Activated CD4-positive, alpha-beta T cell treated with anti-CD3 and anti-CD28 coated beads for 48 hours (primary cell): Measurements from ENCODE around the gene ST14.

ENCODE experiments used
- DNase-seq: peaks from one replicate; pipeline ENCODE4 v3.0.0-alpha.2; 2020

The ST14 gene

DNA sequence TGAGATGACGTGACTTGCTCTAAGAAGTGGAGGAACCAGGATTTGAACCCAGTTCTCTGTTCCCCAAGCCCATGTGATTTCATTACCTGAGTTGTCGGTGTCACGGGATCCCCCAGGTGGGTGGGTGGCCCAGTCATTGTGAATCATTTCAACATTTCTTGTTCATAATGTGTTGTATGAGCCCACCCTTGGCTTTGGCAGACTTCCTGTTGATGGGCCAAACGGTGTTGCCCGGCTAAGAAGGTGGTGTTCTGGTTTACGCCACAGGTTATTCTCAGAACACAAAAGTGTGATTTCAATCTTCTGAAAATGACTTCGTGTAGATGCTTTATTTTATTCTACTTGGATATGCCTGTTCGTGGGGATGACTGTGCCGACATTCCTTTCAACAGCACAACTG lies 21.6 kb upstream of the ST14 start:
- DNase-seq: no peak

DNA sequence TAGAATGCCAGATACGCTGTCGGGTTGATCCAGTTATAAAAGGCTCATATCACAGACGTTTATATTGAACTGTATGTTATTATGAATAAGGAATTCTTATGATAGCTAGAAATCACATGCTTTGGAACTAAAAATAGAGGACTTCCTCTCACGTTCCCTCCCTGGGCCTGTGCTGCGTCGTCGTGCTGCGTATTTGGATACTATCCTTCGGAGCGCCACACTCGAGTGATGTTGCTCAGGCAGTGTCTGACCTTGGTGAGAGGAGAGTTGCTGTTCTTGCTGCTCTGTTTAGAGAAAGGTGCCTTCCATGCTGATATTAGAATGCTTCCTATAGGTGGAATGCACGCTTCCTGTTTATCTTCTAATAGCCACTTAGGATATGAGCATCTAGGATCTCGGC lies 20.2 kb upstream of the ST14 start:
- no peak for DNase-seq

DNA sequence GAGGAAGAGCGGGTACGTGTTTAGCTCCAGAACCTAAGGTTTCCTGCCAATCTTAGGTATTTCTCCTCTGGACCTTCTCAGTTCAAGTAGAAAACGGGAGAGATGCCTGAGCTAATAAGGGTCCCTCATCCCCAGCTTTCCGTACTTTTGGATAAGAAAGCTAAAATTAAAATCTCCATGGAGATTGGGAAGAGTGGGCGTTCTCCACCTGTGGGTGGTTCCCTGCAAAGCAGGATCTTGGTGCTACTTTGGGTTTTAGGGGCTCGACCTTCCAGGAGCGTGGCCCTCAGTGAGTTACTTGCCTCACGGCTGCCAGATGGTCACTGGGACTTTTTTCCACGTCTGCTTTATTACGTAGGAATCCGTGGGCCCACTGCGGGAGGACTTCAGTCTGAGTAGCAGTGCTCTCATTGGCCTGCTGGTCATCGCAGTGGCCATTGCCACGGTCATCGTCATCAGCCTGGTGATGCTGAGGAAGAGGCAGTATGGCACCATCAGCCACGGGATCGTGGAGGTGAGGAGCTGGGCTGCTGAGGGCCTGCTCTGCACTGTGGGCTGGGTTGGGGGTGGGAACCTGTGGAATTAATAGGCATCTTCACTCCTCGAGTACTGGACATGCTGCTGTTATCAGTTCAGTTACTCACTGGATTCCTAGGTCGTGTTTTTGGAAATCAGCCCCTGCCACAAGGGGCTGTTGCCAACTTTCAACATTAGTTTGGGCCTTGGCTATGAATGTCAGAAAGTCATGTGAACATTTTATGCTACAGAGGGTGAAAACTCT lies 17.8 kb upstream of the ST14 start:
- DNase-seq: no peak

DNA sequence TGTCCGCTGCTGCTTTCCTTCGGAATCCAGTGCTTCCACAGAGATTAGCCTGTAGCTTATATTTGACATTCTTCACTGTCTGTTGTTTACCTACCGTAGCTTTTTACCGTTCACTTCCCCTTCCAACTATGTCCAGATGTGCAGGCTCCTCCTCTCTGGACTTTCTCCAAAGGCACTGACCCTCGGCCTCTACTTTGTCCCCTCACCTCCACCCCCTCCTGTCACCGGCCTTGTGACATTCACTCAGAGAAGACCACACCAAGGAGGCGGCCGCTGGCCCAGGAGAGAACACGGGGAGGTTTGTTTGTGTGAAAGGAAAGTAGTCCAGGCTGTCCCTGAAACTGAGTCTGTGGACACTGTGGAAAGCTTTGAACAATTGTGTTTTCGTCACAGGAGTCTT lies 15.4 kb upstream of the ST14 start:
- DNase-seq: no peak

DNA sequence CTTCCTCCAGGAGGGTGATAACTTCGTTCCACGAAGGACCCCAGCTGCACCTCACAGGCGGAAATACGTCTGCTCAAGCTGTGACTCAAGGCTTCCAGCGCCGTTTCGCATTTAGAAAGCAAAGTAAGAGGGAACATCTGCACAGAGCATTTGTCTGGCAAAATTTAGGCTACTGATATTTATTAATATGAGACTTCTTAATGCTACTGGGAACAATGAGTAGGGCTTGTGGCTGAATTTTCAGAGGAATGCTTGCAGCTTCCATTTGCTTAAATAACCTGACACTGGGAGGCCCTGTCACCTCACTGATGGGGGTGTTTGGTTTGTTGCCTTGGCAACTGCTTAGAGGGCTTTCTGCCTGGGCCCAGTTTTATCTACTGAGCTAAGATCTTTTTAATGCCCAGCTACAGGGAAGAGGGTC lies 14.7 kb upstream of the ST14 start:
- no peak for DNase-seq

DNA sequence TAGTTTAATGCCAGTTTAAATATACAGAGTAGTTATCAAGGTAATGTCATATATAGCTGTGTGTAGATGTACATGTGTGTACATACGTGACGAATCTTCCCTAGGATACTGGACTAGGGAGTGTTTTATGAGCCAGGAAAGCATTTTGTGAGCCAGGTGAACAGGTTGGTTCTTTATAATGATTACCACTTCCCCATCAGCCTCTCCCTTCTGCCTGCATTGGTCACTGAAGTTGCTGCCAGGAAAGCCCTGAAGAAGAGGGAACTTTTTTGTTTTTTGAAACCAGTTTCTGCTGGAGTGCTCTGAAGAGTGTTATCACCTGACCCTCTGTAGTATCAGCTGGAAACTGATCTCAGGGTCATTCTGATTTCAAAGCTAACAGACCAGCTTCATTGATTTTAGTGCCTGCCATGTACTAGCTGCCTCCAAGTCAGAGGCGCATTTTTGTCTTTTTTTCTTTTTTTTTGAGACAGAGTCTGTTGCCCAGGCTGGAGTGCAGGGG lies 14.2 kb upstream of the ST14 start:
- DNase-seq: no peak

DNA sequence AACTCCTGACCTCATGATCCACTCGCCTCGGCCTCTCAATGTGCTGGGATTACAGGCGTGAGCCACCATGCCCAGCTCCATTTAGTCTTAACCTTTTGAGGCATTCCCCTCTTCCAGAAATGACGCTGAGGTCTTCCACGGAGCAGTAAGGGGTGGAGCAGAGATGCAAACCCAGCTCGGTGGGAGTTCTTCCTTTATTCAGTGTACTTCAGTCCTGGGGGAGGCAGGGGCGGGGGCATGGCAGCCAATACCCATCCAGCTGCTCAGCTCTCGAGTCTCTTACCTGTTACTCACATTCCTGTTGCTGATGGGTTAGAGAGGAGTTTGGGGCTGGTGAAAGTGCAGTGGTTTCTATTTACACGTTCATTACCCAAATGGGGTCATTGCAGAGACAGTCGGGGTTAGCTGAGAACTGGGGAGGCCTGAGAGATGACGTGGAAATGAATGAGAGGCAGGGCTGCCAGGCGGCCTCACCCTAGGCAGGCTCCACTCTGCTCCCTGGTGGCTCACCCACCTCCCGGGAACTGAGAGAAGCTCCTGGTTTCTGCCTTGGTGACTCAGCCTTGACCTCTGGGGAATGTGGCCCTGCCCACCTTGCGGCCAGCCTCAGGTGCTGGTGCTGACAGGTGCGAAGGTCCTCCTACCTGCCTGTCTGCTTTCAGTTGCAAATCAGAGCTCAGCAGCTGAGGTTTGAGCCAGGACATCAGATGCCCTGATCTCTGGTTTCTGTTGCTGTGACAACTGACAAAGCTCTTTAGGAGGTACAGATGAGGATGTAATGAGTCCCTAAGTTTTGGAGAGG lies 13.4 kb upstream of the ST14 start:
- DNase-seq: no peak

DNA sequence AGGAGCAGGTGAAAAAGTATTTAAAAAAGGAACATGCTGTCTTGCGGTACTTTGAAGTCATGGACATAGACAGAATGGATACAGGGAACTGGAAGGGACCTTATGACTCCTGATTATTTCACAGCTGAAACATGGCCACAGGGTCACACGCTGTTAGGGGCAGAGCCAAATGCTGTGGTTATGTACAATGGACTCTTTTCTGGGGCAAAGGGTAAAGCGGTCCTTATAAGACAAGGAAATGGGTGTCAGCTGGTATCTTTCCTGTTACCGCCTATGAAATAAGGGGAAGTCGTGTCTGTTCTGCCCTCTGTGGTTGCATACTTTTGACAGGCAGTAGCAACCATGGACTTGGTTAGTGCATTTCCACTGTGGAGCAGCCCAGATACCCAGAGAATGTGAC lies 12.8 kb upstream of the ST14 start:
- DNase-seq: no peak

DNA sequence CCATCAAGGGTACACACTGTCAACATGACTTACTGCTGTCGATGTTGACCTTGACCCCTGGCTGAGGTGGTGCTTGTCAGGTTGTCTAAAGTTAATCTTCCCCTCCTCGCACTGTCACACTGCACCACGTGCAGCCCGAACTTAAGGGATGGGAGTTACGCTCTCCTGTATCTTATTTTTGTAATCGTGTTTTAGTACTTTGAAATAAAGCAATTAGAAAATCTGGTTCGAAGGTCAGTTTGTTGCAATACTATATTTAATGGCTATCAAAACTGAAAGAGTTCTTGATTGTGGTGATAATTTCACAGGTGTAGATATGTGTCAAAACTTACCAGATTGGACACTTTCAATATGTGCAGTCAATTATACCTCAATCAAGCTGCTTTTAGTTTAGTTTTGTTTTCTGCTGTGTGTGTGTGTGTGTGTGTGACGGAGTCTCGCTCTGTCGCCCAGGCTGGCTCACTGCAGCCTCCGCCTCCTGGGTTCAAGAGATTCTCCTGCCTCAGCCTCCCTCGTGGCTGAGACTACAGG lies 10.7 kb upstream of the ST14 start:
- no peak for DNase-seq

DNA sequence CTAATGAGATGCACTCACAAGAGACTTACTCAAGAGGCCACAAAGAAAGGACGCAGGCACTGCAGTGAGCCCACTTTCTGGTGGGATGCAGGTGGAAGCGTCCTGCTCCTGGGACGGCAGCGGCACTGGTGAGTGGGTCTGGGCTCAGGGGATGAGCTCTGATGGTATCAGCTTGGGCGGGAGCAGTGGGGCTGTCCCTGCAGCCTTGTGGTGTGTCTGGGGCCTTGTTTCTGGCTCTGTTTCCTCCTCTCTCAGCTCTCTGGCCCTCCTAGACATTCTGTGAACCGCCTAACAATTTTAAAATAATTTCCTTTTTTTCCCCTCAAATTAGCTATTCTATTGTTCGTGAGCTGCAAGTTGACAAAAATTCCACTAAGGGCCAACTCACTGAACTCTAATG lies 8.8 kb upstream of the ST14 start:
- DNase-seq: no peak

DNA sequence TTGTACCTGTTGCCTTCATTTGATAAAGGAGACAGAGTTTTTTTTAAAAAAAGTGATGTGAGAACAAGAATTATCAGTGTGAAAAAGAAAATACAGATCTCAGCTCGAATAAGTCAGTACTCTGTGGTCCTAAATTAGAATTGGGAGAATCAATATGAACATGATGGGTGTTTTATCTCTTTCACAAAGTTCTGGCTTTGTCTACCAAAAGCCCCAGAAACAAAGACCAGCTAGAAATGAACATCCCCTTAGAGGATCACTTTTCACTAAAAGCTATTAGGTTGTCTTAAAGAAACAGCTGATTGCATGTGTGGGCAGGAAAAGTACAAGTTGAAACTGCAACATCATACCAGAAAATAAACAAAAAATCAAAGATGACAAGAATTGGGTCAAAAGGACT lies 8.4 kb upstream of the ST14 start:
- no peak for DNase-seq

DNA sequence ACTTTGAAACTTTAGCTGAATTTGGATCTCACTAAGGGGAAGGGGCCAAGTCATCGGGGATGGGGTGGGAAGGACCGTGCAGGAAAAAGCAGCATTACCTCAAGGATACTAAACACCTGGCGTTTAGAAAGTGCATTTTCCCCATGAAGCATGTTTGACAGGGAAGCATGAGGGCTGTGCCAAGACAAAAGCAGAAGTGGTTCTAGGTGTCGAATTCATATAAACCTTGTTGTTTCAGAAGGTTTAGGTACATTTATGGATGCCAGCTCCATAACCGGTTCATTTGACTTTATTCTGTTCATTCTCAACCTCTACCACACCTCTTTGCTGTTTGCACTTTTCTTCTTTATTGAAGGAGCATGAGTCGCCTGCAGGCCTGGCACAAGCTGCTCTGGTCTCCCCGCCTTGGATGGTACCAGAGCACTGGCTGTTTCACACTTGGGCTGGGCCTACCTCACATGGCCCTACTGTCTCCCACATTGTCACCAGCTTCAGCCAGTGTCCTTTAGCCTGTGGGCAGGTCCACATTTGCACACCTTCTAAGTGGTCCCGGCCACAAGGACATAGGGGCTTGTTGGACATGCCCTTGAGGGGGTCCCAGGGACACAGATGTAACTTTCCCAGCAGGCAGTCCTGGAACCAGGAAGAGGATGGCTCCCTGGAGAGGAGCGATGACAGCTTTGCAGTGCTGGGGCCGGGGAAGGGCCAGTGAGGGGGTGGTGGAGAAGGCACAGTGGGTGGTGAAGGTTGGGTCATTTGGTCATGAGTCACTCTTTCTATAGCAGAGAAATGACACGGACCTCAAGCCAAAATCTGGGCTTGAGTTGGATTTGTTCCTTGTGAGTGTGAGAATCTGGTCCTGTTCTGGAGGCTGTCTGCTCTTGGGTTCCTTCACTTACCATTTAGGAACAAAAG lies 3.2 kb upstream of the ST14 start:
- DNase-seq: no peak

DNA sequence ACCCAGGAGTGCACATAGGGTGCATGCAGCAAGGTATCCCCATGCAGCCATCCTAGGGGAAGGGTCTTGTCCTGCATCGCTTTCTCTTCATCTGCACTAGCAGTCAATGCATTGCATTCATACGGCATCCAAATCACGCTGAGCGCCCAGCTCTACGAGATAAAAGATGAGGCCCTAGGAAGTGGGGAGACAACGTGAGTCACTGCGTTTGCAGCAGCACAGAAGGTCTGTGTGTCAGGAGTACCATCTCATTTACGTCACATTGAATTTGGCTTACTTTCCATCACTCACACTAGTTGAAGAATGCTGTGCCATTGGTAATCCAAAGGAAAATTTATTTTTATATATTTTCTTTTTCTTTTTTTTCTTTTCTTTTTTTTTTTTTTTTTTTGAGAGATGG lies 2.5 kb upstream of the ST14 start:
- no peak for DNase-seq

DNA sequence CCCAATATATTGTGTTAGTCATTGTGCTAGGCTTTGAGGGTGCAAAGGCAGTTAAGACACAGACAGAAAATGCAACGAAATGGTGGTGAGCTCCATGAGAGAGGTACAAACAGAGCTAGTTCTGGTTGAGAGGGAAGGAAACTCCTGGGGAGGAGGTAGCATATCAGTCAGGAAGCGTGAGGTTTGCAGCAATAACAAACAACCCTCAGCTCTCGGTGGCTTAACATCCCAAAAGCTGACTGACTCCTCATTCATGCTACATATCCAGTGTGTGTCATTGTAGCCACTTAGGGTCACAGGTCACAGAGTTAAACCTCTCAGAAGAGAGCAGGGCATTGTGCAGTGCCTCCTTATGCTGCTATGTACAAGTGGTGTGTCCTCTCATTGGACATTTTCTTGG lies 1.7 kb upstream of the ST14 start:
- DNase-seq: no peak

DNA sequence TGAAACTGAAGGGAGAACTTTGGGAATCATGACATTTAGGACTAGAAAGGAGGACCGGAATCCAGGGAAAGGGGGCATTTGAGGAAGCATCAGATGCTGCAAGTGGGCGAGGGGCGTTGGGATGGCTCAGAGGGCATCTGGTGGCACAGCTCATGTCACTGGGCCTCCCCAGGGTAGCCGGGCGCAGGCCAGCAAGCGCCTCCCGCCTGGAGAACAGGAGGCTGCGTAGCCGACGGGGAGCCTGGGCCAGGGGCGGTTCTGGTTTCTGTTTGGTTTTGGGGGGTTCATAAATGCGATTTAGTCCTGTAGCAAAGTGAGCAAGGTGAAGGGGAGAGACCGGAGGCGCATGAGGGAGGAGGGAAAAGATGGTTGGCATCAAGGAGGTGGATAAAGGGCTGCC lies 443 bp upstream of the ST14 start:
- no peak for DNase-seq

DNA sequence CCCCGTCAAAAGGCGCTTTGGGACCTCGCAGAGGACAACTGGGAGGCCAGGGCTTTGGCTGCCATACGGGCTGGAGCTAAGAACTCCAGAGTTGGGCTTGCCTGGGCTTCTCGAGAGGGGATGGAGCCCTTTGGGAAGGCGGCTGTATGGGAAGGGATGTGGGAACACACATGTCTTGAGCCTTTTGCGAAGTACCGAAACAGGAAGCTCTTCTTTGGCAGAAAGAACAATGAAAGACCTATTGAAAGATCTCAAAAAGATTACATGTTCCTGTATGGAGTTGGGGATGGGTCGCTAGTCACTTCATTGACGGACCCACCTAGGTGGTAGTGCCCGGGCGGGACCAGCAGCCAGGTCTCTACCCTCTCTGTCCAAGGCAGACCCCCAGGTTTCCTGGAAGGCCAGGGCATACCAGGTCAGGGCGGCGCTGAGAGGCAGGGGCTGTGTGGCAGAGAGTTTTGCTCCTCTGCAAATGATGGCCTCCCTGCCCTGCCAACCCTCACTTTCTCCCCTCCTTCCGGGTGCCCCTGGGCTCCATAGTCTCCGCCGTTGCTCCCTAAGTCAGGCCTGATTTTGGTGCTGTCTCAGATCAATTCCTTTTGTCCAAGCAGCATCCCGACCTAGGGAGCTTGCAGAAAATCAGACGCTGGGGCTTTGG lies 1.0 kb downstream of the ST14 start:
- no peak for DNase-seq

DNA sequence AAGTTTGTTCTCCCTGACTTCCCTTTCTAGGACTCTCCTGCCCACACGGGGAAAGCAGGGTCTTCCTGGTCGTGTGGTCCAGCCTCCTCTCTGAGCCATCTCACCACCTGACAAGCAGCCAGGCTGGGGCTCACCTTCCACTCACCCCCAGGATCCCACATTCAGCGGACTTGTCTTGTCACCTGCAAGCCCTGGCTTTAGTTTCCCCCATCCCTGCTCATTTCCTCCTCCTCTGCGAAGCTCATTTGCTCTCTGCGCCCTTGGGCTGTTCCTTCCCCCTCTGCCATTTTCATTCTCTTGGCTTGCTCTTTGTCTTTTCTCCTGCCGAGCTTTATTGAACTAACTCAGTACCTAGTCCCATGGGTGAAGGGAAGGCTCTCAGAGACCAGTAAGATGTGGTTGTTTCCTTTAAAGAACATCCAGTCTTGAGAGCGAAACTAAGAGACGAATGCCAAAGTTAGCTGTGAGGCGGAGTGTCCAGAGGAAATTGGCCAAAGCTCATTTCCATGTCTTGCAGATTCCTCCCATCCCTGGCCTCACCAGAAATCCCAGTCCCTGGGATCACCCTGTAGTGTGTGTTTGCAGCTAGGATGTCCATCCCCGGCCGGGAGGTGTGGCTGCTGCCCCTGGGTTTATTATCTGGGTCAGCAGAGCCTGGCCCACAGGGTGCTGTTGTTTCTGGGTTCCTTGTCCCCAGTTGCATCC lies 2.0 kb downstream of the ST14 start:
- no peak for DNase-seq

DNA sequence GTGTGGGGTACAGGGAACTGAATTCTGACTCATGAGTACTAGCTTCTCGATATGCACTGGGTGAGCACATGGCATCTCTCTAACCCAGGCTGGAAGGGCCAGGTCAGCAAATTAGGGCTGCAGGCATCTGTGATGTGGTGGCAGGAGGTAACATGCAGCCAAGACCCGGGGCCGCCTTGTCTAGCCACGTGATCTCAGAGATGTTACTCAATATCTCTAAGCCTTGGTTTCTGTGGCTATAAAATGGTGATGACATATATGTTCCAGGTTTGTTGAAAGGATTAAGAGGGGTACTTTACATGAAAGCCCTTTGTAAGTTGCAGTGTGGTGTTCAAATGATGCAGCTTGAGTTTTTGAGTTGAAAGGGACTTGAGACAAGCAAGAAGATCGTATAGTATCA lies 3.2 kb downstream of the ST14 start:
- DNase-seq: peak; percentile 42

DNA sequence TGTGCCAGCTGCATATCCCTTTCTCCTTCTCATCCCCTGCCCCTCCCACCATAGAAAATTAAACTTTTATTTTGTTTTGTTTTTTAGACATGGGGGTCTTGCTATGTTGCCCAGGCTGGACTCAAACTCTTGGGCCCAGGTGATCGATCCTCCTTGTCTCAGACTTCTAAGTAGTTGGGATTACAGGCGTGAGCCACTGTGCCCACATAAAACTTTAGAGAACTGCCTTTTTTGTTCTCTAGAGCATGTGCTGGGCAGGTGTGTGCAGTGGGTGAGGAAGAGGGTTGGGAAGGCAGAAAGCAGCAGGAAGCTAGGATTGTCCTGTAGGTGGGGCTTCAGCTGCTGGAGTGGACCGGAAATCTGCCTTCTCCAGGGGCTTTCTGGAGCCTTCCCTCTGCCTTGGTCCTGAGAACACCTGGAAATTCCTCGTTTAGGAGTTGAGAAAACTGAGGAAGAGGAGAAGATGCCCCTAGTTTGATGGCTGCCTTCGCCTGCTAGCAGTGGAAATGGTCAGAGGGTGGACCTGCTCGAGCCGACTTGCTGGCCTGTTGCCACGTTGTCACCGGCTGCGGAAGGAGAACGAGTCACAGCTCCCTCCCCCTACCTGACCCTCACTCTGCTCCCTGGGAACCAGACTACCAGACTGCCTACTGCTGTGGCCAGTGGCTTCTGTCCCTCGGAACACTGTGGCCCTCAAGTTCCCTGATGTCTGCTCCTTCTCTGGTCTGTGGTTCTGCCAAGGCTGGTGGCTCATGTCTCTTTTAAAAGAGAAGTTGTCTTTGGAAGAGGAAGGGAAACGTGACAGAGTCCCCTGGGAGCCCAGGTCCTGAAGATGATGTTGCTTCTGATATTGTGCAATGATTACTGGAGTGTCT lies 4.0 kb downstream of the ST14 start:
- DNase-seq: no peak

DNA sequence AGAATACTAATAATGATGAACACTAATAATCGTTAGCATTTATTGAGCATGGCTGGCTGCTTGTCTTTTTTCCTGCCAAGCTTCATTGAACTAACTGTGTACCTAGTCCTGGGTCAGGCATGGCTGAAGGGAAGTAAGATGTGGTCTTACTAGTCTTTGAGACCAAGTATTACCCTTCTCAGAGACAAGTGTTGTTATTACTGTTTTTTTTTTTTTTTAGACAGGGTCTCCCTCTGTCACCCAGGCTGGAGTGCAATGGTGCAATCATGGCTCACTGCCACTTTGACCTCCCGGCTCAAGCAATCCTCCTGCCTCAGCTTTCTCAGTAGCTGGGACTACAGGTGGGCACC lies 4.6 kb downstream of the ST14 start:
- no peak for DNase-seq
